Esophagus squamous epithelium (tissue), 4 donors: ENCODE data around the gene COQ9.
A peak's percentile ranks its signal among the peaks of the same experiment; 100 is the strongest.

ENCODE experiments used
- POLR2A ChIP-seq, 4 donors: fragments of 450-650 bp; IDR thresholded peaks; one replicate each; pipeline ENCODE4 v1.6.1; 2017; ENCODE audit warnings: antibody characterized with exemption in 4 of 4, mild to moderate bottlenecking in 4 of 4, moderate library complexity in 3 of 4
- TF ChIP-seq, protein P1 (sequence below), 6 experiments: fragments of 450-650 bp in 4 of 6; fragments of 200-600 bp in 2 of 6; sonication (generic) in 2 of 6; IDR thresholded peaks; one replicate each; pipeline ENCODE4 v1.5.1; 2016 to 2019; ENCODE audit warnings: antibody characterized with exemption in 6 of 6, mild to moderate bottlenecking in 4 of 6, moderate library complexity in 4 of 6

DNA sequence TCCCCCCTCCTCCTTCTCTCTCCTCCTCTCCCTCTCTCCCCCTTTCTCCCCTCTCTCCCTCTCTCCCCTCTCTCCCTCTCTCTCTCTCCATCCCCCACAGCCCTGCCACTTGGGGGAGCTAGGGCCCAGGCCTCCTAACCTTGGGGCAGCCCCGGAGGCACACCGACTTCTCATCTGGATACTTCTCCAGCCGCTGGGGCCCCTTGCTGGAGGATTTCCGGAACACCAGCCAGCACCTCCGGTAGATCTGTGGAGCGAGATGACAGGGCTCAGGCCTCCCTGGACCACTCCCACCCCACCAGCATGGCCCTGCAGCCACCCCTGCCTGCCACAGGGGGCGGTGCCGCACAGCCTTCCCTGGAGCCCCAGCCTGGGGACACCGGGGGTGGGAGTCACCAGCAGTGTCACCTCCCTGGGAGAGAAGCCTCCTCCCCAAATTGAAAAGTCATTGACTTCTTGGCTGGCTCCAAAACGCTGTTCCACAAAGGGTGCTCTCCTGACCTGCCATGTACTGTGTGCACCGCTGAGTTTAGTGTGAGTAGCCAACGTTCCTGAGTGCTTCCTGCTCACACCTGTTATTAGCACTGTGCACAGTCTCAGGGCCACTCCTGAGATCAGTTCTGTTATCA, 28.5 kb downstream of the COQ9 start:
- TF ChIP-seq, protein P1, sequence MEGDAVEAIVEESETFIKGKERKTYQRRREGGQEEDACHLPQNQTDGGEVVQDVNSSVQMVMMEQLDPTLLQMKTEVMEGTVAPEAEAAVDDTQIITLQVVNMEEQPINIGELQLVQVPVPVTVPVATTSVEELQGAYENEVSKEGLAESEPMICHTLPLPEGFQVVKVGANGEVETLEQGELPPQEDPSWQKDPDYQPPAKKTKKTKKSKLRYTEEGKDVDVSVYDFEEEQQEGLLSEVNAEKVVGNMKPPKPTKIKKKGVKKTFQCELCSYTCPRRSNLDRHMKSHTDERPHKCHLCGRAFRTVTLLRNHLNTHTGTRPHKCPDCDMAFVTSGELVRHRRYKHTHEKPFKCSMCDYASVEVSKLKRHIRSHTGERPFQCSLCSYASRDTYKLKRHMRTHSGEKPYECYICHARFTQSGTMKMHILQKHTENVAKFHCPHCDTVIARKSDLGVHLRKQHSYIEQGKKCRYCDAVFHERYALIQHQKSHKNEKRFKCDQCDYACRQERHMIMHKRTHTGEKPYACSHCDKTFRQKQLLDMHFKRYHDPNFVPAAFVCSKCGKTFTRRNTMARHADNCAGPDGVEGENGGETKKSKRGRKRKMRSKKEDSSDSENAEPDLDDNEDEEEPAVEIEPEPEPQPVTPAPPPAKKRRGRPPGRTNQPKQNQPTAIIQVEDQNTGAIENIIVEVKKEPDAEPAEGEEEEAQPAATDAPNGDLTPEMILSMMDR (IDR thresholded peaks at IDR 0.05), result peak in 4 of 6 experiments; percentile 20 to 36 (median 30)
- no peak for TF ChIP-seq POLR2A (IDR thresholded peaks at IDR 0.05)
